IMR-90 (cell line): ENCODE results near the gene TYSND1. TPM values are rescaled to one million over a fixed set of nuclear protein-coding genes. Genes with fewer than 3 reads are reported as not detected.

ENCODE experiments used
- ATAC-seq: fragments of 200-7000 bp; cut with Tn5 transposase; 2 replicates; pipeline ENCODE4 v1.9.1; 2020; ENCODE audit warnings: low read depth, mild to moderate bottlenecking, moderate library complexity
- BruUV-seq: library from RNA; stranded (reverse); fragments of 400-500 nt; replicated peaks from 2 replicates; lab custom pipeline; 2021; lab: Mats Ljungman, UMichigan
- CTCF ChIA-PET: fragments of 300-600 bp; formaldehyde crosslinking; extraction: SDS; loops from one replicate; lab custom pipeline; 2021; ENCODE audit warnings: antibody characterized with exemption; lab: Yijun Ruan, JAX
- POLR2A ChIA-PET: fragments of 300-600 bp; sonication (Branson Sonifier 250); formaldehyde crosslinking; loops from one replicate; lab custom pipeline; 2022; ENCODE audit warnings: antibody characterized with exemption; ENCODE audit not compliant: unreplicated experiment; lab: Charles Lee
- DNase-seq: peaks from one replicate; pipeline ENCODE4 v3.0.0; 2013
- H2AFZ ChIP-seq: replicated peaks from 2 replicates; pipeline ENCODE3; 2013; ENCODE audit warnings: low read length, mild to moderate bottlenecking; ENCODE audit not compliant: poor library complexity
- H2AK5ac ChIP-seq: 2 replicates; pipeline ENCODE4 v1.6.1; 2013; ENCODE audit warnings: low read depth, low read length, inconsistent platforms
- H2AK9ac ChIP-seq: replicated peaks from 2 replicates; pipeline ENCODE3; 2013; ENCODE audit warnings: mild to moderate bottlenecking, low read depth, low read length, moderate library complexity; ENCODE audit not compliant: poor library complexity
- H2BK120ac ChIP-seq: 2 replicates; pipeline ENCODE4 v1.6.1; 2013; ENCODE audit warnings: low read depth, low read length, inconsistent platforms
- H2BK15ac ChIP-seq: 3 replicates; pipeline ENCODE4 v1.6.1; 2013; ENCODE audit warnings: low read depth, low read length, inconsistent platforms
- H2BK20ac ChIP-seq: 2 replicates; pipeline ENCODE4 v1.6.1; 2013; ENCODE audit warnings: low read depth, mild to moderate bottlenecking, inconsistent platforms, low read length, moderate library complexity
- H2BK5ac ChIP-seq: 2 replicates; pipeline ENCODE4 v1.6.1; 2013; ENCODE audit warnings: mild to moderate bottlenecking, low read depth, low read length, inconsistent platforms; ENCODE audit not compliant: poor library complexity, severe bottlenecking
- H3K14ac ChIP-seq: replicated peaks from 2 replicates; pipeline ENCODE4 v1.6.1; 2013; ENCODE audit warnings: low read depth, low read length, inconsistent platforms
- H3K18ac ChIP-seq: 2 replicates; pipeline ENCODE4 v1.6.1; 2013; ENCODE audit warnings: low read depth, low read length, control low read depth
- H3K23ac ChIP-seq: 2 replicates; pipeline ENCODE4 v1.6.1; 2013; ENCODE audit warnings: low read depth, low read length, inconsistent platforms
- H3K27ac ChIP-seq: 2 replicates; pipeline ENCODE4 v1.5.1; 2013; ENCODE audit warnings: mild to moderate bottlenecking, control low read depth, low read length; ENCODE audit not compliant: insufficient read depth
- H3K27me3 ChIP-seq: 2 replicates; pipeline ENCODE4 v1.6.1; 2013; ENCODE audit warnings: low read length; ENCODE audit not compliant: control insufficient read depth, insufficient read depth
- H3K36me3 ChIP-seq: 2 replicates; pipeline ENCODE4 v1.6.1; 2013; ENCODE audit warnings: low read length, mixed read lengths; ENCODE audit not compliant: control insufficient read depth, insufficient read depth
- H3K4ac ChIP-seq: 2 replicates; pipeline ENCODE4 v1.6.1; 2013; ENCODE audit warnings: low read depth, low read length, inconsistent platforms
- H3K4me1 ChIP-seq: 2 replicates; pipeline ENCODE4 v1.6.1; 2013; ENCODE audit warnings: low read length, mixed read lengths; ENCODE audit not compliant: control insufficient read depth, insufficient read depth
- H3K4me2 ChIP-seq: 2 replicates; pipeline ENCODE4 v1.6.1; 2013; ENCODE audit warnings: low read depth, mild to moderate bottlenecking, control low read depth, low read length, moderate library complexity
- H3K4me3 ChIP-seq: 2 replicates; pipeline ENCODE4 v1.5.1; 2013; ENCODE audit warnings: low read depth, mild to moderate bottlenecking, control low read depth, low read length, moderate library complexity; ENCODE audit not compliant: insufficient read depth
- H3K56ac ChIP-seq: 2 replicates; pipeline ENCODE4 v1.6.1; 2013; ENCODE audit warnings: low read length, inconsistent platforms; ENCODE audit not compliant: insufficient read depth; ENCODE audit errors: extremely low read depth
- H3K79me1 ChIP-seq, 2 experiments: 2 replicates each; pipeline ENCODE4 v1.6.1; 2013; ENCODE audit warnings: low read length in 2 of 2, inconsistent platforms in 1 of 2, low read depth in 1 of 2
- H3K9ac ChIP-seq: 2 replicates; pipeline ENCODE4 v1.6.1; 2013; ENCODE audit warnings: low read depth, low read length, control low read depth
- H3K9me1 ChIP-seq: 2 replicates; pipeline ENCODE4 v1.6.1; 2013; ENCODE audit warnings: low read length, inconsistent platforms; ENCODE audit not compliant: insufficient read depth
- H3K9me3 ChIP-seq: 2 replicates; pipeline ENCODE4 v1.6.1; 2013; ENCODE audit warnings: low read length; ENCODE audit not compliant: control insufficient read depth, insufficient read depth
- H4K20me1 ChIP-seq: 2 replicates; pipeline ENCODE4 v1.6.1; 2013; ENCODE audit warnings: low read length, inconsistent platforms; ENCODE audit not compliant: insufficient read depth
- H4K5ac ChIP-seq: 2 replicates; pipeline ENCODE4 v1.6.1; 2013; ENCODE audit warnings: mild to moderate bottlenecking, low read depth, low read length, control low read depth
- H4K8ac ChIP-seq, 2 experiments: 2 replicates each; pipeline ENCODE4 v1.6.1; 2013; ENCODE audit warnings: low read depth in 2 of 2, low read length in 2 of 2, control low read depth in 1 of 2, inconsistent platforms in 1 of 2
- H4K91ac ChIP-seq: 2 replicates; pipeline ENCODE4 v1.6.1; 2013; ENCODE audit warnings: low read depth, low read length, inconsistent platforms; ENCODE audit not compliant: insufficient read depth
- CEBPB ChIP-seq: IDR thresholded peaks from 2 replicates; pipeline ENCODE4 v1.6.1; 2012; ENCODE audit warnings: low read depth, low read length, improper control_type of control experiment
- CHD1 ChIP-seq: IDR thresholded peaks from 2 replicates; pipeline ENCODE4 v1.6.1; 2012; ENCODE audit warnings: low read depth, low read length, improper control_type of control experiment
- FOS ChIP-seq: fragments of 150-350 bp; IDR thresholded peaks from 2 replicates; pipeline ENCODE4 v1.6.1; 2016; ENCODE audit warnings: low read depth, low read length
- MAFK ChIP-seq: IDR thresholded peaks from 2 replicates; pipeline ENCODE4 v1.6.1; 2012; ENCODE audit warnings: low read depth, low read length, improper control_type of control experiment
- MAZ ChIP-seq: IDR thresholded peaks from 2 replicates; pipeline ENCODE4 v1.6.1; 2012; ENCODE audit warnings: low read depth, mild to moderate bottlenecking, low read length, improper control_type of control experiment, moderate library complexity, borderline replicate concordance
- MXI1 ChIP-seq: IDR thresholded peaks from 2 replicates; pipeline ENCODE4 v1.6.1; 2012; ENCODE audit warnings: low read depth, mild to moderate bottlenecking, low read length, moderate library complexity, borderline replicate concordance
- NFE2L2 ChIP-seq: fragments of 150-350 bp; IDR thresholded peaks from 2 replicates; pipeline ENCODE4 v1.6.1; 2016; ENCODE audit warnings: low read depth, mild to moderate bottlenecking, low read length
- POLR2A ChIP-seq: IDR thresholded peaks from 2 replicates; pipeline ENCODE4 v1.6.1; 2012; ENCODE audit warnings: mild to moderate bottlenecking, low read depth, low read length
- RAD21 ChIP-seq: IDR thresholded peaks from 2 replicates; pipeline ENCODE4 v1.6.1; 2012; ENCODE audit warnings: low read length, improper control_type of control experiment
- RFX5 ChIP-seq: IDR thresholded peaks from 2 replicates; pipeline ENCODE4 v1.8.0; 2012; ENCODE audit warnings: low read depth, mild to moderate bottlenecking, low read length, moderate library complexity
- SMC3 ChIP-seq: fragments of 150-350 bp; IDR thresholded peaks from 2 replicates; pipeline ENCODE4 v1.6.1; 2016; ENCODE audit warnings: low read depth, mild to moderate bottlenecking, antibody characterized with exemption, low read length, moderate library complexity
- WGBS, 2 experiments: methylation state at CpG; one replicate each; pipeline versions ENCODE4 v1.1.5 to v1.1.7; 2013; ENCODE audit warnings: missing lambda C conversion rate in 2 of 2; ENCODE audit not compliant: insufficient read length in 1 of 2; ENCODE audit errors: extremely low coverage in 2 of 2; 5-methylcytosine and 5-hydroxymethylcytosine counted together
- dilution Hi-C: fragments of 300-500 bp; cut with HindIII; formaldehyde crosslinking; loops from one replicate; pipeline ENCODE4 v1.14.3; 2018; ENCODE audit warnings: low sequenced_read_pairs; ENCODE audit not compliant: unreplicated experiment
- in situ Hi-C: fragments of 300-500 bp; cut with MboI; formaldehyde crosslinking; loops from 3 replicates; pipeline ENCODE4 v1.14.3; 2019; ENCODE audit warnings: low sequenced_read_pairs, inconsistent platforms, mixed read lengths
- intact Hi-C: fragments of 100-400 bp; cut with micrococcal nuclease; formaldehyde crosslinking; loops from 2 replicates; pipeline ENCODE4 v1.10.0; 2022
- polyA plus RNA-seq, 3 experiments: library from polyadenylated mRNA; depleted of rRNA; stranded (reverse); fragments of >200 nt; gene quantifications; 2 replicates each; pipeline ENCODE4 v1.2.3, GENCODE V29; 2012; ENCODE audit warnings: low replicate concordance in 1 of 3
- total RNA-seq: library from RNA; depleted of rRNA; stranded (reverse); fragments of >200 nt; gene quantifications from 2 replicates; pipeline ENCODE4 v1.2.3, GENCODE V29; 2012

Gene TYSND1
- total and polyA plus RNA-seq, 2 of the 4 experiments (the other 2 are of a cell fraction): 2.9 to 4.1 TPM

DNA sequence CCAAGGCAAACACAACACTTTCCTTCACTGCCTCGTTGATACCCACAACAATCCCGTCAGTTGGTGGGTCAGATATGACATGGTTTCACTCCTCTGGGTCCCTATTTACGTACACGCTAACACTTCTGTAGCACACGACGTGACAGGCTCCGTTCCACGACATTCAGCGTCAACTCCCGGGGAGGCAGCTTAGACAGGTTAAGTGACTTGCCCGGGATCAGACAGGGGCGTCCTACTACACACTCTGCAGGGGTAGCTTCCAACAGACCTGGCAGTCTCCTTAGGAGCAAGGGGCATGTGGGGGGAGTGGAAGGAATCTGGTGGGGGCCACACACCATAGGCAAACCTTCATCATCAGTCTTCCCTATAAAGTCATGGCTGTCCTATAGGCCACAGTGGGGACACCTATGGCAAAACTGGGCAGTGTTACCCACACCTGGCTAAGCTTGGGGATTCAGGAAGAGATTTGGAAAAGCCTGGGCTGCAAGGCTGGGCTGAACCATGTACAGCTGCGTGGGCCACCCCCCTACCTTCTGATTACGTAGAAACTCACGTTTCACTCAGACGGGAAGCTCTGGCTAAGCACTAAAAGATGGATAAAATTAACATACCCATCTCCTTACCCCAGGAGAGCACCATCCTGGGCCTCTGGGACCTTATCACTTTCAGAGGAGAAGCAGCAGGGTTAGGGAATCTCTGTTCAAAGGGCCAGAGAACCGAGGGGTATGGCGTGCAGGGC, 2.0 kb downstream of the TYSND1 start:
- Histone ChIP-seq H3K4me3 (no peak overlapping the region), H2BK20ac (no peak overlapping the region), H4K20me1 (peaks cover 42% of the 10 kb centered on the region), H3K79me1 (peaks cover 32 to 54% of the 10 kb centered on the region in 2 experiments), H2AFZ (no peak overlapping the region), H4K8ac (peak overlapping the region in 1 of 2 experiments; percentile 6; a peak in 2 of 4 replicates), H3K9ac (peak overlapping the region; percentile 40; the same call in 1 of the 2 replicates), H3K9me1 (peaks cover 13% of the 10 kb centered on the region; the same call in 1 of the 2 replicates), H3K4ac (no peak overlapping the region), H3K27ac (no peak overlapping the region), H2AK9ac (no peak overlapping the region), H3K36me3 (peaks cover 14% of the 10 kb centered on the region), H3K18ac (no peak overlapping the region), H2BK120ac (no peak overlapping the region), H3K14ac (no peak overlapping the region; the same call in 1 of the 2 replicates), H4K5ac (no peak overlapping the region), H2AK5ac (0 out of 2 replicates have a peak overlapping the region, but pooled peaks have one; percentile 50), H3K4me1 (peaks cover 11% of the 10 kb centered on the region), H3K23ac (peak overlapping the region; percentile 19; the same call in 1 of the 2 replicates), H4K91ac (no peak overlapping the region), H3K4me2 (peak overlapping the region; percentile 63; the same call in 1 of the 2 replicates), H2BK15ac (no peak overlapping the region), H3K27me3 (no peaks in the 10 kb centered on the region), H2BK5ac (no peak overlapping the region), H3K56ac (no peak overlapping the region), H3K9me3 (no peaks in the 10 kb centered on the region)
- no peak for TF ChIP-seq MAZ
- no peak for TF ChIP-seq POLR2A
- no peak for TF ChIP-seq CEBPB
- TF ChIP-seq FOS: no peak
- no peak for TF ChIP-seq RAD21
- no peak for TF ChIP-seq MAFK
- TF ChIP-seq SMC3: no peak
- TF ChIP-seq RFX5: no peak
- TF ChIP-seq MXI1: no peak
- TF ChIP-seq NFE2L2: no peak
- no peak for TF ChIP-seq CHD1
- POLR2A ChIA-PET: no interaction called here
- no peak for DNase-seq
- no TSS peak for BruUV-seq
- ATAC-seq: no peak
- intact Hi-C loops: loop anchor here (10.0 kb wide), 2 partner anchors 170 to 340 kb away; partner anchors contain the start of gene COL13A1
- dilution Hi-C loops: no loop called here
- CTCF ChIA-PET: interaction anchor here (0.9 to 1.6 kb wide), 2 partner anchors 10 to 29 kb away, joined by 3 to 6 read pairs; no protein-coding TSS in a partner anchor
- 94% methylated on average over 10 of the region's 18 CpGs; no CpG with 5 or more reads in 1 of the 2 experiments for WGBS, 2 experiments
- in situ Hi-C loops: no loop called here
